Inflammatory macrophage treated with lipopolysaccharide for 4 hours (primary cell): ENCODE measurements around the gene GALNT6.

Experiments used
- DNase-seq: peaks from one replicate; pipeline ENCODE4 v3.0.0-alpha.2; 2020

Gene GALNT6

GRCh38 chr12:51405801-51406207, 14.6 kb upstream of the GALNT6 start:
- DNase-seq, result no peak

- no peak for DNase-seq
Observed at GRCh38 chr12:51404627-51405026, 13.4 kb upstream of the GALNT6 start.

- peak; percentile 93 for DNase-seq
Observed at GRCh38 chr12:51403681-51404136, 12.5 kb upstream of the GALNT6 start.

GRCh38 chr12:51403159-51403558, 12.0 kb upstream of the GALNT6 start:
- no peak for DNase-seq

GRCh38 chr12:51401900-51402299, 10.7 kb upstream of the GALNT6 start:
- no peak for DNase-seq

GRCh38 chr12:51401486-51401885, 10.3 kb upstream of the GALNT6 start:
- DNase-seq, result no peak

- DNase-seq, result no peak
Observed at GRCh38 chr12:51401020-51401419, 9.8 kb upstream of the GALNT6 start.

GRCh38 chr12:51399891-51400290, 8.7 kb upstream of the GALNT6 start:
- DNase-seq, result no peak

- DNase-seq, result no peak
Observed at GRCh38 chr12:51397670-51398069, 6.5 kb upstream of the GALNT6 start.

GRCh38 chr12:51395283-51396230, 4.4 kb upstream of the GALNT6 start:
- peak; percentile 47 for DNase-seq

- peak; percentile 95 for DNase-seq
Observed at GRCh38 chr12:51393676-51394545, 2.7 kb upstream of the GALNT6 start.

- DNase-seq, result peak; percentile 86
Observed at GRCh38 chr12:51392556-51393237, 1.5 kb upstream of the GALNT6 start.

GRCh38 chr12:51390891-51391282, 319 bp downstream of the GALNT6 start:
- peak; percentile 90 for DNase-seq

GRCh38 chr12:51390457-51390856, 749 bp downstream of the GALNT6 start:
- peak; percentile 44 for DNase-seq

GRCh38 chr12:51389302-51389999, 1.8 kb downstream of the GALNT6 start:
- peak; percentile 92 for DNase-seq

- DNase-seq, result peak; percentile 51
Observed at GRCh38 chr12:51388846-51389245, 2.4 kb downstream of the GALNT6 start.

- peak; percentile 61 for DNase-seq
Observed at GRCh38 chr12:51388069-51388799, 3.0 kb downstream of the GALNT6 start.

- DNase-seq, result no peak
Observed at GRCh38 chr12:51386351-51386750, 4.9 kb downstream of the GALNT6 start.

GRCh38 chr12:51383269-51383905, 7.8 kb downstream of the GALNT6 start:
- no peak for DNase-seq

GRCh38 chr12:51382173-51382572, 9.0 kb downstream of the GALNT6 start:
- no peak for DNase-seq
